Fibroblast of the aortic adventitia (primary cell): Measurements from ENCODE around the gene NUTM2D. TPM values are rescaled to one million over a fixed set of nuclear protein-coding genes. Genes with fewer than 3 reads are reported as not detected.
"Not testable (repeated sequence)": the region's sequence is repeated elsewhere in the genome, so short reads cannot be mapped to it uniquely, and the experiment has no call there.

Experiments used
- DNase-seq: peaks from one replicate; pipeline ENCODE4 v3.0.0-alpha.2; 2010; ENCODE audit warnings: low read depth
- H3K4me3 ChIP-seq: 2 replicates; pipeline ENCODE4 v1.5.1; 2011; ENCODE audit warnings: low read depth, mild to moderate bottlenecking, control low read depth, low read length, moderate library complexity
- total RNA-seq: library from RNA; depleted of rRNA; stranded (reverse); fragments of >200 nt; gene quantifications from 2 replicates; pipeline ENCODE4 v1.2.3, GENCODE V29; 2012; ENCODE audit warnings: low replicate concordance
- TF ChIP-seq, protein P1 (sequence below): IDR thresholded peaks from 2 replicates; pipeline ENCODE4 v1.5.1; 2011; ENCODE audit warnings: mild to moderate bottlenecking, low read length, control low read depth, inconsistent platforms; ENCODE audit not compliant: insufficient read depth

The NUTM2D gene
- total RNA-seq, 1 donor: 2.6 TPM

DNA sequence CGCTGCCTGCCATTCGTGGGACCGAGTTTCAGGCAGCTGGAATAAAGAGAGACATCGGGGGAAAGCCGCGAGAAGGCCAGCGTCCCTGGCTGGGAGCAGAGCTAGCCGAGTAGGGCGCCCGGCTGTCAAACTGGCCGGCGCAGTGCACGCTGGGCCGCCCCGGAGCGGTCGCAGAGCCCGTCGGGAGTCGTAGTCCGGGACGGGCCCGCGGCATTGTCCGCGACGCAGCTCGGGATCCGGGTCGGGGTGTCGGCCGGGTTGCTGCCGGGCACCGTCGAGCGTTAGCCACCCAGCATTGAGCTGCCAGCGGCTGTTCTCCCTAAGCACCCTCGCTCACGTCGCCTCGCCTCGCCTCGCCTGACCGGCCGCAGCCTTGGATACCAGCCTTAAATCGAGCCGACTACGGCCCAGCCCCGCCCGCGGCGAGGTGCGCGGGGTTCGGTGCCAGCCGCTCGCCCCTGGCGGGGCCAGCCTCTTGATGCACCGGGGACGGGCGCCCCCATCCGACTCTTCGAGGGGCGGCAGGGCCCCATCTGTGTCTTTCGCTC is 14.8 kb upstream of the NUTM2D start:
- TF ChIP-seq, protein P1, sequence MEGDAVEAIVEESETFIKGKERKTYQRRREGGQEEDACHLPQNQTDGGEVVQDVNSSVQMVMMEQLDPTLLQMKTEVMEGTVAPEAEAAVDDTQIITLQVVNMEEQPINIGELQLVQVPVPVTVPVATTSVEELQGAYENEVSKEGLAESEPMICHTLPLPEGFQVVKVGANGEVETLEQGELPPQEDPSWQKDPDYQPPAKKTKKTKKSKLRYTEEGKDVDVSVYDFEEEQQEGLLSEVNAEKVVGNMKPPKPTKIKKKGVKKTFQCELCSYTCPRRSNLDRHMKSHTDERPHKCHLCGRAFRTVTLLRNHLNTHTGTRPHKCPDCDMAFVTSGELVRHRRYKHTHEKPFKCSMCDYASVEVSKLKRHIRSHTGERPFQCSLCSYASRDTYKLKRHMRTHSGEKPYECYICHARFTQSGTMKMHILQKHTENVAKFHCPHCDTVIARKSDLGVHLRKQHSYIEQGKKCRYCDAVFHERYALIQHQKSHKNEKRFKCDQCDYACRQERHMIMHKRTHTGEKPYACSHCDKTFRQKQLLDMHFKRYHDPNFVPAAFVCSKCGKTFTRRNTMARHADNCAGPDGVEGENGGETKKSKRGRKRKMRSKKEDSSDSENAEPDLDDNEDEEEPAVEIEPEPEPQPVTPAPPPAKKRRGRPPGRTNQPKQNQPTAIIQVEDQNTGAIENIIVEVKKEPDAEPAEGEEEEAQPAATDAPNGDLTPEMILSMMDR: peak; percentile 47
- H3K4me3 ChIP-seq: peak overlapping the region; percentile 52
- DNase-seq: peak; percentile 65

DNA sequence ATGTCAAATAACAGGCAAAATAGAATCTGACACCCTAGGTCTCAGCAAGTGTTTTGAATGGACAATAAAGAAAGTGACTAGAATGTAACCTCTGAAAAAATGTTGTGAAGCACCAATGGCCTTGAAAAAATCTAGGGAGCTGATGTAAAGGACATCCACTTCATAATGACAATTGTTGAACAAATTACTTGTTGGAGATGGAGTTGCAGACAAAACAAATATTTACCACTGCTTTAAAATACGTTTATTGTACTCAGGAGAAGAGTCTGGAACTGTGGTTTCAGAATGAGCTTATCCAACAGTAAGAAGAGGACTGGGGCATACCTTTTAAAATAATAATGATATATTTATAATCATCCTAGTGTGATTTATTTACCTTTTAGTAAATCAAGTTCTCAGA is 11.8 kb upstream of the NUTM2D start:
- not testable (repeated sequence) for H3K4me3 ChIP-seq, DNase-seq

DNA sequence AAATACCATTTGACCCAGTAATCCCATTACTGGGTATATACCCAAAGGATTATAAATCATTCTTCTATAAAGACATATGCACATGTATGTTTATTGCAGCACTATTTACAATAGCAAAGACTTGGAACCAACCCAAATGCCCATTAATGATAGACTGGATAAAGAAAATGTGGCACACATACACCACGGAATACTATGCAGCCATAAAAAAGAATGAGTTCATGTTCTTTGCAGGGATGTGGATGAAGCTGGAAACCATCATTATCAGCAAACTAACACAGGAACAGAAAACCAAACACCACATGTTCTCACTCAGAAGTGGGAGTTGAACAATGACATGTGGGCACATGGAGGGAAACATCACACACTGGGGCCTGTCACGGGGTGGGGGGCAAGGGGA is 7.4 kb upstream of the NUTM2D start:
- DNase-seq, H3K4me3 ChIP-seq: not testable (repeated sequence)

DNA sequence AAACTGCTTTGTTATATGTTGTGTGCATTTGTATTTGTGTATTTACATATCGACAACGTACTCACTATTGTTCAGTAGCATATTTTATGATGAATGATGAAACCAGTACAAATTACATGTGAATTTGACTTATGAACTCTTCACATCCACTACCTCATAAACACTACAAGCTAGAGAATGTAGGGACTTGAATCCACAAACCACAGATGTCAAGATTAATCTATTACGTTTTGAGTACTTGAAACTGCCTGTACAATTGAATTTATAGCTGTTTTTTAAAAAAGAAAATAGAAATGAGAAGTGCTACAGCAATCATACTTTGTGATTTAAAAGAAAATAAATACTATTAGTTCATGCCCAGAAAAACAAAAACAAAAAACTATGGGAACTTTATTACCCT is 4.7 kb upstream of the NUTM2D start:
- not testable (repeated sequence) for DNase-seq, H3K4me3 ChIP-seq

DNA sequence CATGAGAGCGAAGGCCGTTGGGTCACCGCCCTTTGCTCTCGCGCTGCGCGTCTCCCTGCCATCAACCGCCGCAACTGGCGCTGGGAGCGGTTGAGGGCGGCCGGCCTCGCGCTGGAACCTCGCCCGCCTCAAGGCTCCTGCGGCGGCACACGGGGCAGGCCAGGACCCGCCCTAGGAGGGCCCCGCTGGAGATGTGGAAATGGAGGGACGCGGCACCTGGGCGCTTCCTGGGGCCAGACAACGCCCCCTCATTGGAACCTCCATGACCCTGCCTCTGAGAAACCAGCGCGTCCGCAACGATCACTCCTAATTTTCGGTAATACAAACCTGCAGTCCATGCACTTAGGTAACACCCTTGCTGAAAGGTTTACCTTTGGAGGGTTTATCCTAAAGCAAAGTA is 2.4 kb upstream of the NUTM2D start:
- DNase-seq, H3K4me3 ChIP-seq: not testable (repeated sequence)

DNA sequence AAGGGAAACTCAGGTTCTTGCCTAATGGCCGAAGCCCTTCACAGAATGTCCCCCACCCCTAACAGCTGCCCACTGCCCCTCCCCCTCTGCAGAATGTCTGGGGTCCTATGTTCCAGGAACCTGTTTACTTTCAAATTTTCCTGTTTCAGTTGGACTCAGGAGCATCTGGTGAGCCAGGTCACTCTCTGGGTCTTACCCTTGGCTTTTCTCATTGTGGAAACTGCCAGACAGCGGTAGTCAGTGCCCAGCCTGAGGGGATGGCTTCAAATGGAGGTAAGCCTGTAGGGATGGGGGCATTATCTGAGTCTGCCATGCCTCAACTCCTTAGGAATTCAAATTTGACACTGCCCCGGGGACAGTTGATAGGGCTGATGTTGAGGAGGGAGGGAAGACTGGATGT is 615 bp downstream of the NUTM2D start:
- H3K4me3 ChIP-seq, DNase-seq: not testable (repeated sequence)

DNA sequence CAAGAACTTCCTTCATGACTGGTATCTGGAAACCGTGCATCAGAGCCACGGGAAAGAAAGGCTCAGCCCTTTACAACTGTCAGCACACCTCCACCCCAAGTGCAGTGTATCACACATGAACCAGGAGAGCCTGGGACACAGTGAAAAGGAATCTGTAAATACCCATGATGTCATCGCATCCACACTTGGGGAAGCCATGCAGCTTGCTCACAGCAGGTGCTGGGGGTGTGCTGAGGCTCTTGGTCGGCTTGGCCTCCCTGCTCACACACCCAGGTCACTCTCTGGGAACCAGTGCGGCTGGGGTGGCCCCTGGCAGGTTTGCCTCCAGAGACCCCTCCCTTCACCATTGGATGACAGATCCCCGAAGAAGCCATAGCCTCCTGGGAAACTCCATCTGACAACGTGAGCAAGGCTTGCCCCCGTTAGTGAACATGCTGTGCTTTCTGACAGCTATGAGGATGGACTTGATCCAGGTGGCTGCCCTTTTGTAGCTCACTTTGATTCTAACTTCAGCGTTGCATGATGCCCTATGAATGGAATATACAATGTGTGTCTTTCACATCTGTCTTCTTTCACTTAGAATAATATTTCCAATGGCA is 12.1 kb downstream of the NUTM2D start:
- not testable (repeated sequence) for DNase-seq, H3K4me3 ChIP-seq

DNA sequence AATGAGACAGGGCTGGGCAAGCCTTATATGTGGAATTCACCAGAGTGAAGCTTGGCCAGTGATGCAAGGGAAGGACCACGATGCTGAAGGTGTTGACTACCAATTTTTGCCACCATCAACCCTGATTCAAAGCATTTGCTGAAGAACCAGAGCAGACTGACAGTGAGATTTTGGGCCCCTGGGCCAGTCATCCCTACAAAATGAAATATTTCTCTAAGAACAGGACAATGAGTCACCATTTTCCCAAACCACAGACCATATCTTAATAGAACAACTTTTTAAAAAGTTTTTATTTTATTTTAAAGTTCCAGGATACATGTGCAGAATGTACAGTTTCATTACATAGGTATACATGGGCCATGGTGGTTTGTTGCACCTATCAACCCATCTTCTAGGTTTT is 16.5 kb downstream of the NUTM2D start:
- DNase-seq: peak; percentile 37
- H3K4me3 ChIP-seq: not testable (repeated sequence)

DNA sequence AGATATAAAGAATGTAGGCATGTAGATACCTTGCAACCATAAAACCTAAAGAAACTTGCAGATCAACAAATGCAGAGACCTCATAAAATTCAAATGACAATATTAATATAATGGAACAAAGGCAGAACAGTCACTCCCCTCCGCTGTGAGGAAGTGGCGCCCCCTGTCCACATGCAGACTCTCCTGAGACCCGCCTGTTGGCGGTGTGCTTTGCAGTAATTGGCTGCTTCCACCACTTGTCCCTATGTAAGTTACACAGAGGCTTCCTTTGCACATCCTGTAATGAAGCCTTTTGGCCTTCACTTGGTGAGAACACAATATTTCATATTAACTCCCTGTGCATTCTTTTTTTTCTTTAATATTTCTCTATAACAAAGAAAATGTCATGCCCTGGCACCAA is 21.6 kb downstream of the NUTM2D start:
- DNase-seq, H3K4me3 ChIP-seq: not testable (repeated sequence)

DNA sequence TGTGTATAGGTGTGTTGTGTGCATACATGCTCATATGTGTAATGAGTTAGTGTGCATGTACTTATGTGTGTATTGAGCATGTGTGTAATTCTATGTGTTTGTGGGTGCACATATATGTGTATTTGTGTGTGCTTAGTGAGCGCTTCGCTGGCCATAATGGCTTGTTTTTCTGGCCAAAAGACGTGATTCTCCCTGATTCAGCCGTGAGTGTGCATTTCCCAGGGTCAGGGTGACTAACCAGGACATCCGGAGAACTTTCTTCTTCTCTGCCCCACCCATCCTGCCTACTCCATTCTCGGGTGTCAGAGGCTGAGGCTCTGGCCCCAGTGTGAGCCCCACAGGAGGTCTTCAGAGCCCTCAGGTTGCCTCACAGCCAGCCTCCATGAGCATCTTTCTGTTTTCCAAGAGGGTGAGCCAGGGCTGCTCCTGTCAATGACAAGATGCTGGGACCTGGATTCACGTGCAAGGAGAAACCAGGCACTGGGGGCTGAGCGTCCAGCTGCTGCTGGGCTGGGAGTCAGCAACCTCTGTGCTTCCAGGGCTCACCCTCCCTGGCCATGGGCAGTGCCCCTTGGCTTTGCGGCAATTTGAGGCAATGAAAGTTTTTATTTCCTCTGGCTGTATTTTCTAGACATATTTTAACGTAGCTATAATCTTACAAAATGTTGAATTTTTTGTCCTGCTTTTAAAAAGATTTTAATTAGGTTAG is 25.8 kb downstream of the NUTM2D start:
- H3K4me3 ChIP-seq: not testable (repeated sequence)
- DNase-seq: peak; percentile 33

DNA sequence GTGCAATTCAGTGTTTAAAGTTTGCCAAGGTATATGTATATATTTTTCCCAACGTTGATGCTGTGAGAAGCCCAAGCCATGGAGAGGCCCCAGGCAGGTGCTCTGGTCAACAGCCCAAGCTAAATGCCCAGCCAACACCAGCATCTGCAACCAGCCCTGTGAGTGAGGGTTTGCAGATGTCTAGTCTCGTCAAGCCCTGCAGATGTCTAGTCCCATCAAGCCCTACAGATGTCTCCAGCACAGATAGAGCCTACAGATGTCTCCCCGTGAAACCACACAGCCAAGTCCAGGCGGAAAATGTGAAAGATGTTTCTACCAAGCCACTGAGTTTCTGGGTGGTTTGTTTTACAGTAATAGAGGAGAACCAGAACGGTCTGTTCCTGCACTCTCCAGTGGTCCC is 26.7 kb downstream of the NUTM2D start:
- DNase-seq: not testable (repeated sequence)

DNA sequence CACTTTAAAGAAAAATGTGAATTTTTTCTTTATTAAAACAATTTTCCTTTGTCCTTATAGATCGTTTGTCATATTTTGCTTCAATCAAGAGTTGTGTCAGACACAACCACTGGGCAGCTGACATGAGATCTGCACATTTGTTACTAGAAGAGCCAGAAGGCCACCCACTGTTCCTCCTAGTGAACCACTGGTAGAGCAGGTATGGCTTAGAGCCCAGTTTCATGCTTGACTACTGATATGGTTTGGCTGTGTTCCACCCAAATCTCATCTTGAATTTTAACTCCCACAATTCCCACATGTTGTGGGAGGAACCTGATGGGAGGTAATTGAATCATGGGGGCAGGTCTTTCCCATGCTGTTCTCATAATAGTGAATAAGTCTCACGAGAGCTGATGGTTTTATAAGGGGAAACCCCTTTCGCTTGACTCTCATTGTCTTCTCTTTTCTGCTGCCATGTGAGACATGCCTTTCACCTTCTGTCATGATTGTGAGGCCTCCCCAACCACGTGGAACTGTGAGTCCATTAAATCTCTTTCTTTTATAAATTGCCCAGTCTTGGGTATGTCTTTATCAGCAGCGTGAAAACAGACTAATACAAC is 28.3 kb downstream of the NUTM2D start:
- DNase-seq, H3K4me3 ChIP-seq: not testable (repeated sequence)

More for the DNA sequence above, 26.7 kb downstream of the NUTM2D start:
- H3K4me3 ChIP-seq: not testable (repeated sequence)

DNA sequence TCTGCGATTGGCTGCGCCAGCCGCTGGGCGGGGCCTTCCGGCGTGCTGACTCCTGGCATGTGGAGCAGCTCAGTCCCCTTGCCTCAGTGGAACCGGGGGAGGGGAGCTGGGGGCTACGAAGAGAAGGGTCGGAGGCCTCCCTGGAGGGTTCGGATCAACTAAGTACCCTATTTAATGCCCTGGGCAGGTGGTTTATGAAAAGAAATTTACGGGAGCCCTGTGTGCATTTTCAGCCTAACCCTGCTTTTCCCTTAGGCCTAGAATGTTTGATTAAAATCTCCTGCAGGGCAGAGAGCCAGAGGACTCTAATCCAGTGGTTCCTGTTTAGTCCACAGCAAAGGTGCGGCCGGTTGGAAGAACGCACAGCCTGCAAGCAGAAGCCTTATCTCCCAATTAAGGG is 33.8 kb downstream of the NUTM2D start:
- not testable (repeated sequence) for H3K4me3 ChIP-seq, DNase-seq

DNA sequence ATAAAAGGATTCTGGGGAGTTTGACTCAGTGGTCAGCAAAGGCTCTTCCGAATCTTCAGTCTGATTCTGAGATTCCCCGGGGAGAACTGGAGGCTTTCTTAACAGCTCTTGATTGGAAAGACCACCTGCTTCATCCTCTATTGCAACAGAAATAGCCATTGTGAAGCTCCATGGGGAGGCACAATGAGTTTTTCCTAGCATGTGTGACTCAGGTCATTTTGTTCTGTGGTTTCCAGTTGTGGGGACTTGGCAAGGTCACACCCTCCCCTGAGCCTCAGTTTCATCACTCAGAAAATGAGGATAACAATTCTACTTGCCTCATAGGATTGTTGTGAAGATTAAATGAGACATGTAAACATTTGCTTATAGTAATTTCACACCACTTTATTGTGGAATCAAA is 38.7 kb downstream of the NUTM2D start:
- not testable (repeated sequence) for H3K4me3 ChIP-seq, DNase-seq

DNA sequence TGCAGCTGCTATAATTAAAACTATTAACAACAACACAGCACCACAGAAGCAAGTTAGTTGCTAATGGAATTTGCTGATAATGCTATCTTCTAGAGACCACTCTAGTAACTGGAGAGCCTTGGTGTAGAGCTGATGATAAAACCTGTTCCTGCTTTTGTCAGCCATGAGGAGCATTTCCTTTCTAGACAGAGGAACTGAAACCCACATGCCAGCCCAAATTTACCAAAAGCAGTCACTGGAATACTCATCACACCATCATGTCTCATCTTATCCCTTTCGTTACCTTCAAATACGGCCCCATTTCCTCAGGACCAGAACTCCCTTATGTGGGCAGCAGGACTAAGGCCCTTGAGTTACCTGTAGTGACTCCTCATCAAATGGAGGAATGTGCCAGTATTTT is 40.9 kb downstream of the NUTM2D start:
- H3K4me3 ChIP-seq, DNase-seq: not testable (repeated sequence)

DNA sequence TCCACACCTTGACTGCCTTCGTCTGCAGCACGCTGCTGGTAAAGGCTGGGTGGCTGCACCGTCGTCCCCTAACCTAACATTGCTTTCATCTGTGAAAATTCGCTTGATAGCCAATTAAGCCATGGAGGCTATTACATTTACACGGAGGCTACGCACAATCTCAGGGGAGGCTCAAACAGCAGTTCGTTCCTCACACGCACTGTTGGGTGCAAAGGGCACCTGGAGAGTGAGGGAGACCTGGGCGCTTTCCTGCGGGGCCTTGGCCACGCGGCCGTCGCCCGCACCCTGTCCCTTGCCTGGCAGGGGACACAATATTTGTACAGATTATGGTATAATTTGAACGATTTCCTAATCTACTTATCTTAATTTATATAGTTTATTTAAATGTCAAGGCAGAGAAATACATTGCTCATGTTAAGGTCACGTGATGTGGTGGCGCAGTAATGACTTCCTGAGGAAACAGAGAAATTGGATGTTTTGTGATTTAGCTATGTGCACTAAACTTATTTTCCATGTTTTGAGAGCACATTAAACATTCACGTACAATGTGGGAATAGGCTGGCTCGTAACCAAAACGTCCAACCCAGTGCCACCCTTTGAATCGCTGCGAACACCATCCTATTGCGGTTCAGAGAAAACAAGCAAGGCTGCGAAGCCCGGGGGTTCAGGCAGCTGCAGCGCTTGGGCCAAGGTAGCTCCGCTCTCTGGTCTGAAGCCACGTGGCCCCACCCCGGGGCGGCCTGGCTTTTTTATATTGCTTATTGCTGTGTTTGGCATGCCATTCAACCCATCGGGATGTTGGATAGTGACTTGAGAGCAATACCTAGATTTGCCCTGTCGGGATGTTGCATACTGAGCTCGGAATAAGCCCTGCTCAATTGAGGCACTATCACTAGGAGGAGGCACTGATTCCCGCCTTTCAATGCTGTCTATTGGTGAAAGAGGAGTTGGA is 50.2 kb downstream of the NUTM2D start:
- H3K4me3 ChIP-seq, DNase-seq: not testable (repeated sequence)

DNA sequence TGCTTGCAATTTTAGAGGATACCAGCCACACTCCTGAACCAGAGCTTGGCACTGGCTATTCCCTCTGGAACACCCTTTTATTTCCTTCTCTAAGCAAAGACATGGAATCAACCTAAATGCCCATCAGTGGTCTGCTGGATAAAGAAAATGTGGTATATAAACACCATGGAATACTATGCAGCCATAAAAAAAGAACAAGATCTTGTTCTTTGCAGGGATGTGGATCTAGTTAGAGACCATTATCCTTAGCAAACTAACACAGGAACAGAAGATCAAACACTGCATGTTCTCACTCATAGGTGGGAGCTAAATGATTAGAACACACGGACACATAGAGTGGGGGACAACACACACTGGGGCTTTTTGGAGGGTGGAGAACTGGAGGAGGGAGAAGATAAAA is 56.4 kb downstream of the NUTM2D start:
- H3K4me3 ChIP-seq, DNase-seq: not testable (repeated sequence)
